CD4-positive, alpha-beta T cell (primary cell): Measurements from ENCODE around the gene USP47. TPM values are rescaled to one million over a fixed set of nuclear protein-coding genes. Genes with fewer than 3 reads are reported as not detected.
A peak's percentile ranks its signal among the peaks of the same experiment; 100 is the strongest.

Experiments
- ATAC-seq: fragments of 200-7000 bp; cut with Tn5 transposase; one replicate; pipeline ENCODE4 v1.10.0; 2022; ENCODE audit warnings: mild to moderate bottlenecking; ENCODE audit not compliant: poor library complexity
- CTCF ChIA-PET: fragments of 350-600 bp; sonication (Branson Sonifier 250); formaldehyde crosslinking; loops from one replicate; lab custom pipeline; 2021; ENCODE audit warnings: antibody characterized with exemption, inconsistent platforms; lab: Charles Lee
- POLR2A ChIA-PET: fragments of 350-600 bp; sonication (Branson Sonifier 250); formaldehyde crosslinking; loops from one replicate; lab custom pipeline; 2021; ENCODE audit warnings: antibody characterized with exemption, inconsistent platforms; lab: Charles Lee
- DNase-seq, 14 experiments: peaks; one replicate each; pipeline ENCODE4 v3.0.0-alpha.2; 2013 to 2020; ENCODE audit warnings: mixed read lengths in 2 of 14
- H3K27ac ChIP-seq, 2 donors: one replicate each; pipeline versions ENCODE4 v1.5.1 to v1.7.0; 2013; ENCODE audit warnings: low read length in 2 of 2, low read depth in 1 of 2, mild to moderate bottlenecking in 1 of 2
- H3K27me3 ChIP-seq, 2 experiments: 1 replicate in 1 of 2; 2 replicates in 1 of 2; pipeline versions ENCODE4 v1.6.1 to v1.7.0; 2013; ENCODE audit warnings: low read length in 2 of 2, control low read depth in 1 of 2, mild to moderate bottlenecking in 1 of 2, moderate library complexity in 1 of 2; ENCODE audit not compliant: insufficient read depth in 2 of 2, control insufficient read depth in 1 of 2
- H3K36me3 ChIP-seq: one replicate; pipeline ENCODE4 v1.6.1; 2013; ENCODE audit warnings: low read length, control low read depth; ENCODE audit not compliant: insufficient read depth
- H3K4me1 ChIP-seq: one replicate; pipeline ENCODE4 v1.6.1; 2013; ENCODE audit warnings: low read length, control low read depth; ENCODE audit not compliant: insufficient read depth
- H3K4me3 ChIP-seq: one replicate; pipeline ENCODE4 v1.5.1; 2013; ENCODE audit warnings: mild to moderate bottlenecking, low read length, moderate library complexity
- H3K9me3 ChIP-seq, 2 experiments: 1 replicate in 1 of 2; 2 replicates in 1 of 2; pipeline versions ENCODE4 v1.6.1 to v1.7.0; 2013; ENCODE audit warnings: low read length in 2 of 2, mild to moderate bottlenecking in 2 of 2, control low read depth in 1 of 2, moderate library complexity in 1 of 2; ENCODE audit not compliant: control insufficient read depth in 1 of 2, insufficient read depth in 1 of 2
- H3K27ac Mint-ChIP-seq: one replicate; pipeline ENCODE4 v1.8.0; 2020; ENCODE audit warnings: mixed read lengths
- H3K27me3 Mint-ChIP-seq: one replicate; pipeline ENCODE4 v1.8.0; 2021; ENCODE audit warnings: mixed read lengths
- H3K36me3 Mint-ChIP-seq: one replicate; pipeline ENCODE4 v1.8.0; 2021; ENCODE audit warnings: low read depth, mixed read lengths
- H3K4me1 Mint-ChIP-seq: one replicate; pipeline ENCODE4 v1.8.0; 2021; ENCODE audit warnings: low read depth, mixed read lengths
- H3K4me3 Mint-ChIP-seq: one replicate; pipeline ENCODE4 v1.8.0; 2020; ENCODE audit warnings: mild to moderate bottlenecking, mixed read lengths
- H3K9me3 Mint-ChIP-seq: one replicate; pipeline ENCODE4 v1.8.0; 2020; ENCODE audit warnings: mixed read lengths
- CTCF ChIP-seq: fragments of 200-600 bp; IDR thresholded peaks from one replicate; pipeline ENCODE4 v1.8.0; 2022; ENCODE audit warnings: antibody characterized with exemption, mild to moderate bottlenecking
- intact Hi-C, 2 experiments: fragments of 100-400 bp; cut with DNase I in 1 of 2; cut with micrococcal nuclease in 1 of 2; formaldehyde crosslinking; loops; one replicate each; pipeline versions ENCODE4 v1.15.1 to v1.9.0; 2023 to 2025; cut with DNase I, micrococcal nuclease
- total RNA-seq, 174 experiments: library from RNA in 2 of 174; stranded (reverse) in 2 of 174; gene quantifications; one replicate each; pipeline ENCODE4 v1.2.3 and lab custom pipeline; 2021 to 2026

The USP47 gene
- total RNA-seq, 2 experiments from 2014 or later = 97.0 to 100 TPM

GRCh38 chr11:11858676-11859075 lies 16.9 kb downstream of the USP47 start:
- Histone ChIP-seq H3K4me3 (no peak overlapping the region), H3K9me3 (no peaks in the 10 kb centered on the region), H3K4me1 (peaks cover 25% of the 10 kb centered on the region), H3K27me3 (no peaks in the 10 kb centered on the region), H3K27ac (no peak overlapping the region), H3K36me3 (no peaks in the 10 kb centered on the region)
- no peak for TF ChIP-seq CTCF
- H3K36me3 Mint-ChIP-seq = peaks cover 7% of the 10 kb centered on the region
- no peak overlapping the region for H3K27ac Mint-ChIP-seq
- intact Hi-C loops = no loop called here
- ChIA-PET POLR2A (no interaction called here), CTCF (interaction anchor here (1.3 kb wide), 1 partner anchor 9 kb away, joined by 4 read pairs; no protein-coding TSS in a partner anchor)
- H3K4me3 Mint-ChIP-seq = peak overlapping the region; percentile 47
- no peaks in the 10 kb centered on the region for H3K9me3 Mint-ChIP-seq
- no peak for DNase-seq
- H3K27me3 Mint-ChIP-seq = no peaks in the 10 kb centered on the region
- peaks cover 63% of the 10 kb centered on the region for H3K4me1 Mint-ChIP-seq
- ATAC-seq = no peak

- Histone ChIP-seq H3K4me1 (peaks cover 21% of the 10 kb centered on the region), H3K9me3 (no peaks in the 10 kb centered on the region), H3K27ac (no peak overlapping the region), H3K27me3 (no peaks in the 10 kb centered on the region), H3K4me3 (no peak overlapping the region), H3K36me3 (no peaks in the 10 kb centered on the region)
- TF ChIP-seq CTCF = no peak
- Mint-ChIP-seq H3K4me3 (peak overlapping the region; percentile 12), H3K9me3 (no peaks in the 10 kb centered on the region), H3K27ac (no peak overlapping the region), H3K4me1 (peaks cover 74% of the 10 kb centered on the region), H3K27me3 (no peaks in the 10 kb centered on the region), H3K36me3 (peaks cover 12% of the 10 kb centered on the region)
- CTCF ChIA-PET = no interaction called here
- POLR2A ChIA-PET = interaction anchor here (4.9 kb wide), 1 partner anchor 17 kb away, joined by 26 read pairs; the partner anchor contains the start of gene USP47
- intact Hi-C loops = no loop called here
- DNase-seq (no peak), ATAC-seq (no peak)
These were observed 18.6 kb downstream of the USP47 start for GRCh38 chr11:11860103-11860979.

GRCh38 chr11:11862999-11863398 lies 21.2 kb downstream of the USP47 start:
- Histone ChIP-seq H3K4me3 (no peak overlapping the region), H3K9me3 (peaks cover 0 to 4% of the 10 kb centered on the region in 2 experiments), H3K4me1 (peaks cover 8% of the 10 kb centered on the region), H3K27me3 (no peaks in the 10 kb centered on the region), H3K36me3 (peaks cover 2% of the 10 kb centered on the region), H3K27ac (no peak overlapping the region)
- DNase-seq = no peak
- Mint-ChIP-seq H3K4me3 (no peak overlapping the region), H3K36me3 (peaks cover 33% of the 10 kb centered on the region), H3K9me3 (peaks cover 5% of the 10 kb centered on the region), H3K4me1 (peaks cover 71% of the 10 kb centered on the region), H3K27ac (no peak overlapping the region), H3K27me3 (no peaks in the 10 kb centered on the region)
- POLR2A ChIA-PET = interaction anchor here (4.9 kb wide), 1 partner anchor 20 kb away, joined by 26 read pairs; the partner anchor contains the start of gene USP47
- no peak for ATAC-seq
- TF ChIP-seq CTCF = no peak
- intact Hi-C loops = no loop called here
- CTCF ChIA-PET = interaction anchor here (1.4 kb wide), 1 partner anchor 14 kb away, joined by 4 read pairs; no protein-coding TSS in a partner anchor
